Measurements from ENCODE around the gene CELF4.

- no peak for TF ChIP-seq CTCF (conservative IDR thresholded peaks at IDR 0.05)
- no peak for TF ChIP-seq ZFX (IDR thresholded peaks at IDR 0.05)
Observed at GRCh38 chr18:37586656-37587225, 21.1 kb upstream of the CELF4 start.

All from C4-2B (cell line).